CD8-positive, alpha-beta memory T cell (primary cell): ENCODE measurements around the gene SLC12A7. TPM values are rescaled to one million over a fixed set of nuclear protein-coding genes. Genes with fewer than 3 reads are reported as not detected.

Experiments
- CTCF ChIA-PET: fragments of 350-600 bp; sonication (Branson Sonifier 250); formaldehyde crosslinking; loops from one replicate; lab custom pipeline; 2021; ENCODE audit warnings: antibody characterized with exemption; lab: Charles Lee
- POLR2A ChIA-PET: fragments of 350-600 bp; sonication (Branson Sonifier 250); formaldehyde crosslinking; loops from one replicate; lab custom pipeline; 2021; ENCODE audit warnings: antibody characterized with exemption; lab: Charles Lee
- DNase-seq, 5 donors: peaks; one replicate each; pipeline versions ENCODE4 v3.0.0 to v3.0.0-alpha.2; 2020 to 2022; ENCODE audit warnings: mixed read lengths in 1 of 5
- H3K27ac ChIP-seq: one replicate; pipeline ENCODE4 v1.7.0; 2013; ENCODE audit warnings: low read depth, mild to moderate bottlenecking, low read length, moderate library complexity
- H3K27me3 ChIP-seq: 2 replicates; pipeline ENCODE4 v1.7.0; 2013; ENCODE audit warnings: low read length, mild to moderate bottlenecking; ENCODE audit not compliant: insufficient read depth, poor library complexity, severe bottlenecking
- H3K36me3 ChIP-seq: 2 replicates; pipeline ENCODE4 v1.7.0; 2013; ENCODE audit warnings: mild to moderate bottlenecking, low read length, moderate library complexity; ENCODE audit not compliant: insufficient read depth
- H3K4me1 ChIP-seq: 2 replicates; pipeline ENCODE4 v1.7.0; 2013; ENCODE audit warnings: mild to moderate bottlenecking, low read length, moderate library complexity; ENCODE audit not compliant: insufficient read depth
- H3K4me3 ChIP-seq: 2 replicates; pipeline ENCODE4 v1.7.0; 2013; ENCODE audit warnings: mild to moderate bottlenecking, low read length
- H3K9me3 ChIP-seq: 2 replicates; pipeline ENCODE4 v1.7.0; 2013; ENCODE audit warnings: mild to moderate bottlenecking, low read length
- H3K27ac Mint-ChIP-seq, 8 donors: one replicate each; pipeline ENCODE4 v1.8.0; 2020 to 2021; ENCODE audit warnings: mixed read lengths in 8 of 8, mild to moderate bottlenecking in 6 of 8, inconsistent platforms in 3 of 8, moderate library complexity in 3 of 8
- H3K27me3 Mint-ChIP-seq, 2 donors: one replicate each; pipeline ENCODE4 v1.8.0; 2020 to 2021; ENCODE audit warnings: mixed read lengths in 2 of 2, mild to moderate bottlenecking in 1 of 2, moderate library complexity in 1 of 2
- H3K36me3 Mint-ChIP-seq, 3 donors: one replicate each; pipeline ENCODE4 v1.8.0; 2020 to 2021; ENCODE audit warnings: mixed read lengths in 3 of 3, inconsistent platforms in 1 of 3, mild to moderate bottlenecking in 1 of 3
- H3K4me1 Mint-ChIP-seq, 3 donors: one replicate each; pipeline ENCODE4 v1.8.0; 2020 to 2021; ENCODE audit warnings: mixed read lengths in 3 of 3, inconsistent platforms in 1 of 3, mild to moderate bottlenecking in 1 of 3
- H3K4me3 Mint-ChIP-seq, 7 donors: one replicate each; pipeline ENCODE4 v1.8.0; 2020 to 2021; ENCODE audit warnings: mixed read lengths in 7 of 7, mild to moderate bottlenecking in 6 of 7, moderate library complexity in 4 of 7, inconsistent platforms in 2 of 7
- H3K9me3 Mint-ChIP-seq, 5 donors: one replicate each; pipeline ENCODE4 v1.8.0; 2020 to 2022; ENCODE audit warnings: mixed read lengths in 5 of 5, mild to moderate bottlenecking in 3 of 5, moderate library complexity in 2 of 5, inconsistent platforms in 1 of 5
- polyA plus RNA-seq: library from polyadenylated mRNA; unstranded; fragments of 300-500 nt; fragmentation: Illumina TruSeq; gene quantifications from one replicate; pipeline ENCODE4 v1.2.3, GENCODE V29; 2021
- total RNA-seq, 2 experiments: library from RNA; stranded (reverse); gene quantifications; one replicate each; pipeline ENCODE4 v1.2.3, GENCODE V29; 2021

The SLC12A7 gene
- total and polyA plus RNA-seq, 3 experiments from 2014 or later: 4.9 to 20.0 (median 6.6) TPM

DNA sequence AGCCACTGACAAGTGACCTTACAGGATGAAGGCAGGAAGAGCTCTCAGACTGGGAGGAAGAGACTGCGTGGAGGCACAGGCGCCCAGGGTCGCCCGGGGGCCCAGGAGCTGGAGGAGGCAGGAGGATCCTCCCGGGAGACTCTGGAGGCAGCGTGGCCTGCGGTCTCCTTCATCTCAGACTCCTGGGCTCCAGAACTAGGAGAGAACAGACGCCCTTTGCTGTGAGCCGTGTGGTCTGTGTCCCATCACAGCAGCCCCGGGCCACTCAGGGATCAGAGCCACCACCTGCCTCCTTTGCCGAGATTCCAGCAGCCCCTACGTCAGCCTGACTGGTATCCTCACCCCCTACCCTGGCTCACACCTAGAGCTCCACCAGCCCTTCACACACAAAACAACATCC lies 45.2 kb downstream of the SLC12A7 start:
- no peak overlapping the region for H3K4me3 Mint-ChIP-seq
- no peaks in the 10 kb centered on the region for H3K27me3 Mint-ChIP-seq
- no peaks in the 10 kb centered on the region for H3K4me1 Mint-ChIP-seq
- H3K9me3 Mint-ChIP-seq: no peaks in the 10 kb centered on the region
- no peak overlapping the region for H3K27ac Mint-ChIP-seq
- no peak overlapping the region for H3K4me3 ChIP-seq
- peaks cover 0 to 5% (median 0%) of the 10 kb centered on the region in 3 donors for H3K36me3 Mint-ChIP-seq
- no peaks in the 10 kb centered on the region for H3K4me1 ChIP-seq
- DNase-seq: no peak
- H3K27me3 ChIP-seq: no peaks in the 10 kb centered on the region
- no peaks in the 10 kb centered on the region for H3K9me3 ChIP-seq
- ChIA-PET POLR2A (no interaction called here), CTCF (no interaction called here)
- peak overlapping the region; percentile 16 for H3K27ac ChIP-seq
- no peaks in the 10 kb centered on the region for H3K36me3 ChIP-seq

DNA sequence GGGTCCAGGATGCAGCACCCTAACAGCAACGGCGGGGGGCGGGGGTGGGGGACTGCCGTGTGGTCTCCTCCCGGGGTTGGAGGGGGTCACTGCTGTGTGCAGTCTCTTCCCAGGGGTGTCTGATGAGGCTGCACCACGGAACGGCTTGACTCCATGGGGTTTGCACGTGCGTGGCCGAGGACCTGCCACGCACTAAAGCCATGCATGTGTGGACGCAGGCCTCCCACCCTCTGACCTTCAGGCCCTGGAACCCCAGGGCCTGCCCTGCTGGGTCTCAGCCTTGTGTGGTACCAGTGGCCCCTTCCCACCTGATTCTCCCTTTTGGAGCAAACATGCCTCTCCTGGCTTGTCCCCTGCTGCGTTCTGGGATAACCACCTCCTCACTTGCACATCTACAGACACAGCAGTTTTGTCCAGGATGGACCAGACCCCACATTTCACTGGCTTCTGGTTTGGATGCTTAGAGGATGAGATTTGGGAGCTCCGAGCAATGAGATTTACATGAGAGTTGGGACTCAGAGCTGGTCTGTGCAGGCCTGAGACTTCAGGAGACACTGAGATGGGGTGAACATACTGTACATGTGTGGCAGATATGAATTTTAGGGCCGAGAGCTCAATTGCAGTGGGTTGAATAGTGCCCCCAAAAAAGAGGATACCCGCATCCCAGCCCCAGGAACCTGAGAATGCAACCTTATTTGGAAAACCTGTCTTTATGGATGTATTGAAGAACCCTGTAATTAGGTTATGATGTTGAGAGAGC lies 45.8 kb downstream of the SLC12A7 start:
- no peak overlapping the region for H3K4me3 ChIP-seq
- H3K4me1 ChIP-seq: no peaks in the 10 kb centered on the region
- H3K27ac Mint-ChIP-seq: no peak overlapping the region
- no peaks in the 10 kb centered on the region for H3K27me3 Mint-ChIP-seq
- POLR2A ChIA-PET: no interaction called here
- no peaks in the 10 kb centered on the region for H3K27me3 ChIP-seq
- H3K36me3 ChIP-seq: no peaks in the 10 kb centered on the region
- H3K4me1 Mint-ChIP-seq: no peaks in the 10 kb centered on the region
- CTCF ChIA-PET: no interaction called here
- H3K9me3 Mint-ChIP-seq: no peaks in the 10 kb centered on the region
- DNase-seq: no peak
- no peak overlapping the region for H3K27ac ChIP-seq
- no peaks in the 10 kb centered on the region for H3K9me3 ChIP-seq
- H3K36me3 Mint-ChIP-seq: peaks cover 0 to 5% (median 0%) of the 10 kb centered on the region in 3 donors
- no peak overlapping the region for H3K4me3 Mint-ChIP-seq

DNA sequence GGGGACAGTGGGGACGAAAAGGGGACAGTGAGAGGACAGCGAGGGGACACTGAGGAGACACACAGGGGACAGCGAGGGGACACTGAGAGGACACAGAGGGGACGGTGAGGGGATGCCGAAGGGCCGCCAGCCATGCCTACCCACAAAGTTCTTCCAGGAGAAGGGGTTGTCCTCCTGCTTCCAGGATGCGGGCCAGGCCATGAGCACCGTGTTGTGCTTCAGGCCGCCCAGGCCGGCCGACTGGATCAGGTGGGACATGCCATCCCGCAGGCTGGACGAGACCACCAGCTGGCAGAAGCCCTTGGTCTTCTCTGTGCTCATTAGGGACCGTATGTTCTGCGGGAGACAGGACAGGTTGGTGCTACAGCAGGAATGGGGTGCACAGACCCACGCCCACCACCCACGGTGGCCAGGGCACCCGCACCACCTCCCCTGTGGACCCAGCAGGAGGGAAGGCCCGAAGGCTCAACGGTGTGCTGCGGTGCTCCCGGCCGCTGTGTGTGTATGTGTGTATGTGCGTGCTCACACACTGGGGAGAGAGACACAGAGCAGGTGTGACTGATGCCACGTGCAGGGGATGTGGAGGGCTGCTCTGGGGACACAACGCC lies 46.6 kb downstream of the SLC12A7 start:
- no peak overlapping the region for H3K27ac Mint-ChIP-seq
- Histone ChIP-seq H3K4me1 (no peaks in the 10 kb centered on the region), H3K27me3 (no peaks in the 10 kb centered on the region), H3K27ac (no peak overlapping the region), H3K9me3 (no peaks in the 10 kb centered on the region), H3K4me3 (no peak overlapping the region), H3K36me3 (no peaks in the 10 kb centered on the region)
- no peak overlapping the region for H3K4me3 Mint-ChIP-seq
- ChIA-PET CTCF (no interaction called here), POLR2A (no interaction called here)
- H3K4me1 Mint-ChIP-seq: no peaks in the 10 kb centered on the region
- no peaks in the 10 kb centered on the region for H3K27me3 Mint-ChIP-seq
- no peak for DNase-seq
- H3K36me3 Mint-ChIP-seq: peaks cover 0 to 5% (median 0%) of the 10 kb centered on the region in 3 donors
- no peaks in the 10 kb centered on the region for H3K9me3 Mint-ChIP-seq

DNA sequence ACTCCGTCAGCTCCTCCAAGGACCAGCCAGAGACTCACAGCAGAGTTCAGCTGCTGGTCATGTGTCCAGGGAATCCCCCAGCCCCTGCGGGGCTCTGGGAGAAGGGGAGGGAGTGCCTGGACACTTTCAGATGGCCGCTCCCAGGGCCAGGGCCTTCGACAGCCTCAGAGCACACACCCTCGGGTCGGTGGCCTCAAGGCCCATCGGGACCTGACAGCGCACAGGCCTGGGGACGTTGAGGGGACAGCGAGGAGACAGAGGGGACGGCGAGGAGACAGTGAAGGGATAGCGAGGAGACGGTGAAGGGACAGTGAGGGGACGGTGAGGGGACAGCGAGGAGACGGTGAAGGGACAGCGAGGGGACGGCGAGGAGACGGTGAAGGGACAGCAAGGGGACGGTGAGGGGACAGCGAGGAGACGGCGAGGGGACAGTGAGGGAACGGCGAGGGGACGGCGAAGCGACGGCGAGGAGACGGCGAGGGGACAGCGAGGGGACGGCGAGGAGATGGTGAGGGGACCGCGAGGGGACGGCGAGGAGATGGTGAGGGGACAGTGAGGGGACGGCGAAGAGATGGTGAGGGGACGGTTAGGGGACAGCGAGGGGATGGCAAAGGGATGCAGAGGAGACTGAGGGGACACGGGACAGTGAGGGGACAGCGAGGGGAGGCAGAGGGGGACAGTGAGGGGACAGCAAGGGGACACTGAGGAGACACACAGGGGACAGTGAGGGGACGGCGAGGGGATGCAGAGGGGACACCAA lies 47.3 kb downstream of the SLC12A7 start:
- no peak for DNase-seq
- Mint-ChIP-seq H3K27me3 (no peaks in the 10 kb centered on the region), H3K36me3 (peaks cover 0 to 5% (median 0%) of the 10 kb centered on the region in 3 donors), H3K4me3 (no peak overlapping the region), H3K4me1 (no peaks in the 10 kb centered on the region), H3K27ac (no peak overlapping the region), H3K9me3 (no peaks in the 10 kb centered on the region)
- Histone ChIP-seq H3K9me3 (no peaks in the 10 kb centered on the region), H3K4me1 (no peaks in the 10 kb centered on the region), H3K27me3 (no peaks in the 10 kb centered on the region), H3K27ac (no peak overlapping the region), H3K4me3 (no peak overlapping the region), H3K36me3 (no peaks in the 10 kb centered on the region)
- ChIA-PET CTCF (no interaction called here), POLR2A (no interaction called here)

DNA sequence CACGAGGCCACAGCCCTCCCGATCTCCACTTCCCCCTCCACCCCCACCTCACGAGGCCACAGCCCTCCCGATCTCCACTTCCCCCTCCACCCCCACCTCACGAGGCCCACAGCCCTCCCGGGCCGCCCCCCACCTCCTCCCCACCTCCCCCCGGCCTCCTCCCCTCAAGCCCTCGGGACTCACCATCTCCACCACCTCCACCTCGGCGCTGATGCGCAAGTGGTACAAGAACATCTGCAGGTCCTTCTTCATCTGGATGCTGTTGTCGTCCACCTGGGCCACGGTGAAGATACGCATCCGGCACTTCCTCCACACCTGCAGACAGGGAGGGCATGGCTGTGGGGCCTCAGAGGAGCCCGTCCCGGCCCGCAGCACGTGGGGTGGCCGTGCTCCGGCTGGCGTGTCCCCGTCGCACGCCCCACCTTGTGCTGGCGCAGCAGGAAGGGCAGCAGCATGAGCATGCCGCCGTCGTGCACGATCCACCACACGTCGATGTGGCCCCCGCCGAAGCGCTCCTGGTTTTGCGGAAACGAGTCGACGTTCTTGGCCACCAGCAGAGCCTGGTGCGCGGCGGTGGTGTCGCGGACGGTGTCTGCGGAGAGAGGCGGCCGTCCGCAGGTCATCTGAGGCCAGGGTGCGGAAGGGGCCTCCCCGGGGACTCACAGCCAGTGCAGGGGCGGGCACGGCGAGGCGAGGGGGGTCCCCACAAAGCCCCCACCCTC lies 48.0 kb downstream of the SLC12A7 start:
- no peaks in the 10 kb centered on the region for H3K9me3 Mint-ChIP-seq
- Histone ChIP-seq H3K27ac (no peak overlapping the region), H3K4me1 (no peaks in the 10 kb centered on the region), H3K36me3 (no peaks in the 10 kb centered on the region), H3K27me3 (no peaks in the 10 kb centered on the region), H3K9me3 (no peaks in the 10 kb centered on the region), H3K4me3 (no peak overlapping the region)
- H3K27ac Mint-ChIP-seq: no peak overlapping the region
- H3K36me3 Mint-ChIP-seq: peaks cover 0 to 5% (median 0%) of the 10 kb centered on the region in 3 donors
- ChIA-PET POLR2A (no interaction called here), CTCF (no interaction called here)
- no peak for DNase-seq
- no peaks in the 10 kb centered on the region for H3K4me1 Mint-ChIP-seq
- H3K27me3 Mint-ChIP-seq: no peaks in the 10 kb centered on the region
- H3K4me3 Mint-ChIP-seq: no peak overlapping the region

DNA sequence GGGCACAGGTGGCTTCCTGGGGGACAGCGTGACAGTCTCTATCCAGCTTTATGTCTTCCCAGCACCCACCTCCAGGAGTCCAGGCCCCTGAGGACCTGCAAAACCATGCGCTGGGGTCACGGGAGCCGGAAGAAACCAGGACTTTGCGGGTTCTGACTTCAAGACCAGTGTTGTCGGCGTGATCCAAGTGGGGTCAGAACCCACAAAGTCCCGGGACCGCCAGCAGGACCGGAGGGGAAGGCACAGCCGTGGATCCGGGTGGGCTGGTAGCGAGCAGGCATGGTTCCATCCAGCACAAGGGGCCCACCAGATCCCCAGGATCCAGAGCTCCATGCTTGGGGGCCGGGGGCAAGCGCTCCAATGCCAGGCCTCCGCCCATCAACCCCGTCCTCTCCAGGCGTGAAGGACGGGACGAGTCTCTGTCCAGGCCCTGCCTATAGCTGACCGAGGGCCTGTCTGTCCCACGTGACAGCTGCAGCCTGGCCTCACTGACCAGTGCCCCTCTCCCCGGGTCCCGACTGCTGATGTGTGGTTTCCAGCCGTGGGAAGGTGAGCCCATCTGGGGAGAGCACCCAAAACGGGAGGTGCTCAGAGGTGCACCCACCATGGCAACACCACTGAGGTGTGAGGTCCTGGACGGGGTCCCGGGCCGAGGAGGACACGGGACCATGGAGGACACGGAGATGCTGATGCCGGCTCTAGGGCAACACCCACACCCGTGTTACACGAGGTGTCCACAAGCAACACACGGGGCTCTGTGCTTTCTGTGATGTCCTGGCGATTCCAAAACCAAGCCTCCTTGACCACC lies 48.9 kb downstream of the SLC12A7 start:
- H3K4me1 Mint-ChIP-seq: no peaks in the 10 kb centered on the region
- Histone ChIP-seq H3K4me1 (no peaks in the 10 kb centered on the region), H3K9me3 (no peaks in the 10 kb centered on the region), H3K27me3 (no peaks in the 10 kb centered on the region), H3K36me3 (no peaks in the 10 kb centered on the region), H3K27ac (no peak overlapping the region), H3K4me3 (no peak overlapping the region)
- POLR2A ChIA-PET: no interaction called here
- CTCF ChIA-PET: no interaction called here
- no peak for DNase-seq
- H3K36me3 Mint-ChIP-seq: peaks cover 0 to 5% (median 0%) of the 10 kb centered on the region in 3 donors
- H3K27ac Mint-ChIP-seq: no peak overlapping the region
- no peak overlapping the region for H3K4me3 Mint-ChIP-seq
- no peaks in the 10 kb centered on the region for H3K9me3 Mint-ChIP-seq
- H3K27me3 Mint-ChIP-seq: no peaks in the 10 kb centered on the region

DNA sequence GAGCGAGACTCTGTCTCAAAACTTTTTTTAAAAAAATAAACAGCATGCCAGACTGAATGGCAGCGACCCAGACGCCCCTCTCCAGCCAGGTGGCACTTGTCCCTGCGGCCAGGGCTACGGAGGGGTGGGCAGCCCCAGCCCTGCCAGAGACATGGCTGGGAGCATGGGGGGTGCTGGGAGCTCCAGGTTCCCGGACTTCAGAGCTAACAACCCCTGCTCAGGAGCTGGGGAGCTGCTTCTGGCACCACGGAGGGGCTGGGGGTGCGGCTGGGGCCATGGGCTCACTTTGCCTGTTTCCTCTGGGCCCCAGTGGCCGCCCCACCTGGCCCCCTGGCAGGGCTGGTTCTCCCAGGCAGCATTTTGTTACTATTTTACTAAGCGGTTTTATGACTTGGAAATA lies 49.9 kb downstream of the SLC12A7 start:
- DNase-seq: no peak
- no peaks in the 10 kb centered on the region for H3K36me3 ChIP-seq
- no peak overlapping the region for H3K27ac Mint-ChIP-seq
- H3K4me1 Mint-ChIP-seq: no peaks in the 10 kb centered on the region
- CTCF ChIA-PET: no interaction called here
- POLR2A ChIA-PET: no interaction called here
- no peaks in the 10 kb centered on the region for H3K4me1 ChIP-seq
- no peak overlapping the region for H3K27ac ChIP-seq
- no peaks in the 10 kb centered on the region for H3K9me3 Mint-ChIP-seq
- peaks cover 0 to 7% (median 0%) of the 10 kb centered on the region in 3 donors for H3K36me3 Mint-ChIP-seq
- no peak overlapping the region for H3K4me3 Mint-ChIP-seq
- H3K4me3 ChIP-seq: no peak overlapping the region
- H3K27me3 Mint-ChIP-seq: no peaks in the 10 kb centered on the region
- no peaks in the 10 kb centered on the region for H3K9me3 ChIP-seq
- H3K27me3 ChIP-seq: no peaks in the 10 kb centered on the region
